Mucosa of rectum (tissue), 2 donors: Measurements from ENCODE around the gene CENPA.
"Not testable (repeated sequence)": the region's sequence is repeated elsewhere in the genome, so short reads cannot be mapped to it uniquely, and the experiment has no call there.

ENCODE experiments used
- H3K27ac ChIP-seq, 2 donors: one replicate each; pipeline ENCODE4 v1.7.0; 2013; ENCODE audit warnings: inconsistent platforms in 2 of 2, low read depth in 2 of 2, low read length in 2 of 2
- H3K27me3 ChIP-seq, 2 donors: one replicate each; pipeline ENCODE4 v1.7.0; 2013; ENCODE audit warnings: low read length in 2 of 2; ENCODE audit not compliant: control insufficient read depth in 2 of 2, insufficient read depth in 2 of 2
- H3K36me3 ChIP-seq, 2 donors: one replicate each; pipeline ENCODE4 v1.7.0; 2013; ENCODE audit warnings: low read length in 2 of 2; ENCODE audit not compliant: control insufficient read depth in 2 of 2, insufficient read depth in 2 of 2
- H3K4me1 ChIP-seq, 2 donors: one replicate each; pipeline ENCODE4 v1.7.0; 2013; ENCODE audit warnings: low read length in 2 of 2, mild to moderate bottlenecking in 1 of 2; ENCODE audit not compliant: control insufficient read depth in 2 of 2, insufficient read depth in 2 of 2
- H3K4me3 ChIP-seq, 2 donors: one replicate each; pipeline ENCODE4 v1.7.0; 2013; ENCODE audit warnings: low read length in 2 of 2
- H3K9ac ChIP-seq, 2 donors: one replicate each; pipeline ENCODE4 v1.7.0; 2013; ENCODE audit warnings: low read length in 2 of 2, low read depth in 1 of 2, mild to moderate bottlenecking in 1 of 2
- H3K9me3 ChIP-seq, 2 donors: one replicate each; pipeline ENCODE4 v1.7.0; 2013; ENCODE audit warnings: low read length in 2 of 2; ENCODE audit not compliant: control insufficient read depth in 2 of 2
- donor health status: healthy.
- donor health status: Normal muscosa, but diverticular disease.

CENPA gene

DNA sequence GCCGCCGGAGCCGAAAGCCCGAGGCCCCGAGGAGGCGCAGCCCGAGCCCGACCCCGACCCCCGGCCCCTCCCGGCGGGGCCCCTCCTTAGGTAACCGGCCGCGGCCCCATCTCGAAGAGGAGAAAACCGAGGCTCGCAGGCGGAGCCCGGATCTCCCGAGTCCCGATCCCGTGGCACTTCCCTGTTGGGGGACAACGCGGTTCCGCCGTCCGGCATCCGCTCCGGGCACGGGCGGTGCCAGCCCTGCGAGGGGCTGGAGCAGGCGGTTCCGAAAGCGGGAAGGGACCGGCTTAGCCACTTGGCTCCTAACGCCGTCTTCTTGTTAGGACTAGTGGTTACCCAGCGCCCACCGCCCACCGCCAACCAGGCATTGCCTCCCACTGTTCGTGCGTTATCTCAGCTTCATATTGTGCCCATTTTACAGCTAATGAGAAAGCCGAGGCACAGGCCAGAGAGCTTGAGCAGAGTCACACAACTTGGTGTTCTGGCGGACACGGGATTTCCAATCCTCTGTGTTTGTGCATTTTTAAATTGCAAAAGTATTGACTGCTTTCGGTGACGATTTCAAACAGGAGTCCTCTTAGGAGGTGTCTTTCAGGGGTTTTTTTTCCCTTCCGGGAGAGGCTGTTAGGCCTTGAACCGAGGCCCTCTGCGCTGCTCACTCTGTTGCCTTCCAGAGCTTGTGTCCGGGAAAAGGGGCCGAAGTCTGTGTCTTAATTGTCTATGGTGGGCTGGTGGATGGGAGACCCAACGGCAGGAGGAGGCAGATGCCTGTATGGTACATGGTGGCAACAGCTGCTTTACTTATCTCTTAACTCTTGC, 562 bp downstream of the CENPA start:
- Histone ChIP-seq H3K4me1 (peaks cover 8 to 14% of the 10 kb centered on the region in 2 donors), H3K4me3 (peak overlapping the region; percentile 70 to 78), H3K27me3 (no peaks in the 10 kb centered on the region), H3K36me3 (no peaks in the 10 kb centered on the region), H3K27ac (no peak overlapping the region), H3K9ac (peak overlapping the region; percentile 24 to 65), H3K9me3 (no peaks in the 10 kb centered on the region)

- H3K27me3 ChIP-seq = no peaks in the 10 kb centered on the region
- H3K9me3 ChIP-seq = no peaks in the 10 kb centered on the region
- no peak overlapping the region for H3K9ac ChIP-seq
- H3K36me3 ChIP-seq = peaks cover 0 to 4% of the 10 kb centered on the region in 2 donors
- no peaks in the 10 kb centered on the region for H3K4me1 ChIP-seq
- no peak overlapping the region for H3K4me3 ChIP-seq
- no peak overlapping the region for H3K27ac ChIP-seq
Observed at GRCh38 chr2:26792720-26793119, 6.9 kb downstream of the CENPA start.

DNA sequence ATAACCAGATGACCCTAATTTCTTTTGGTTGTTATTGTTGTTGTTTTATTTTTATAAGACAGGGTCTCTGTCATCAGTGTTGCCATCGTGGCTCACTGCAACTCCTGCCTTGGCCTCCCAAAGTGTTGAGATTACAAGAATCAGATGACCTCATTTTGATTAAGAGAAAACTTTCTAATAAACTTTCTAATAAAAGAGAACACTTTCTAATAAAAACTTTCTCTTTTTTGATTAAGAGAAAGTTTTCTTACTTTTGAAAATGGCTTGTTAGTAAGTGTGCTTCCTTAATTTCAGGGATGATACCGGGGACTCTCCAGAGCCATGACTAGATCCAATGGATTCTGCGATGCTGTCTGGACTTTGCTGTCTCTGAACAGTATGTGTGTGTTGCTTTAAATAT, 7.7 kb downstream of the CENPA start:
- Histone ChIP-seq H3K4me3 (no peak overlapping the region), H3K4me1 (no peaks in the 10 kb centered on the region)

GRCh38 chr2:26795135-26795534, 9.3 kb downstream of the CENPA start:
- H3K36me3 ChIP-seq, H3K27ac ChIP-seq, H3K9ac ChIP-seq, H3K4me3 ChIP-seq, H3K9me3 ChIP-seq, H3K27me3 ChIP-seq, H3K4me1 ChIP-seq: not testable (repeated sequence)

More for the DNA sequence above, 7.7 kb downstream of the CENPA start:
- H3K27me3 ChIP-seq = no peaks in the 10 kb centered on the region
- peaks cover 0 to 4% of the 10 kb centered on the region in 2 donors for H3K36me3 ChIP-seq
- no peak overlapping the region for H3K9ac ChIP-seq
- no peaks in the 10 kb centered on the region for H3K9me3 ChIP-seq
- no peak overlapping the region for H3K27ac ChIP-seq

DNA sequence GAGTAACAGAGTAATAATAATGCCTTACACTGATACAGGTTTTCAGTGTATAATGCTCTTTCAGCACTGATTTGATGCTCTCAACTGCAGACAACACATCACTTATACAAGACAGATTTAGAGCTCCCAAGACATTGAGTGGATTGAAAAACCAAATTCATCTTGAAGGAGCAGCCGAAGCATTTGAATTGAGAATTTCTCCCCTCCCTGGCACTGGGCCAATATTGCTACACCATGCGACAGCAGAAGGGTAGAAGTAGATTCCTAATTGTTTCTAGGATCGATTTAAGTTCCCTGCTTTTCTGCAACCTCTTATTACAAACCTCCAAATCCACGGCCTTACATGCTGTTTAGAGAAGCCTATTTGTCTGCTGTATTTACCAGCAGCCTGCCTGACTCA, 15.5 kb downstream of the CENPA start:
- H3K9ac ChIP-seq = no peak overlapping the region
- H3K4me1 ChIP-seq = no peaks in the 10 kb centered on the region
- H3K36me3 ChIP-seq = no peaks in the 10 kb centered on the region
- no peaks in the 10 kb centered on the region for H3K9me3 ChIP-seq
- no peaks in the 10 kb centered on the region for H3K27me3 ChIP-seq
- no peak overlapping the region for H3K27ac ChIP-seq
- no peak overlapping the region for H3K4me3 ChIP-seq

- no peaks in the 10 kb centered on the region for H3K9me3 ChIP-seq
- H3K9ac ChIP-seq = no peak overlapping the region
- no peaks in the 10 kb centered on the region for H3K4me1 ChIP-seq
- H3K4me3 ChIP-seq = no peak overlapping the region
- no peak overlapping the region for H3K27ac ChIP-seq
- no peaks in the 10 kb centered on the region for H3K36me3 ChIP-seq
- H3K27me3 ChIP-seq = no peaks in the 10 kb centered on the region
Observed at GRCh38 chr2:26801796-26802195, 15.9 kb downstream of the CENPA start.

GRCh38 chr2:26805241-26805676, 19.4 kb downstream of the CENPA start:
- H3K27ac ChIP-seq = no peak overlapping the region
- no peaks in the 10 kb centered on the region for H3K9me3 ChIP-seq
- H3K4me3 ChIP-seq = no peak overlapping the region
- no peaks in the 10 kb centered on the region for H3K4me1 ChIP-seq
- no peaks in the 10 kb centered on the region for H3K36me3 ChIP-seq
- H3K27me3 ChIP-seq = no peaks in the 10 kb centered on the region
- no peak overlapping the region for H3K9ac ChIP-seq

- H3K4me3 ChIP-seq = no peak overlapping the region
- H3K9me3 ChIP-seq = no peaks in the 10 kb centered on the region
- H3K27me3 ChIP-seq = no peaks in the 10 kb centered on the region
- H3K27ac ChIP-seq = no peak overlapping the region
- no peaks in the 10 kb centered on the region for H3K36me3 ChIP-seq
- H3K9ac ChIP-seq = no peak overlapping the region
- no peaks in the 10 kb centered on the region for H3K4me1 ChIP-seq
Observed at GRCh38 chr2:26807788-26808460, 22.1 kb downstream of the CENPA start.

DNA sequence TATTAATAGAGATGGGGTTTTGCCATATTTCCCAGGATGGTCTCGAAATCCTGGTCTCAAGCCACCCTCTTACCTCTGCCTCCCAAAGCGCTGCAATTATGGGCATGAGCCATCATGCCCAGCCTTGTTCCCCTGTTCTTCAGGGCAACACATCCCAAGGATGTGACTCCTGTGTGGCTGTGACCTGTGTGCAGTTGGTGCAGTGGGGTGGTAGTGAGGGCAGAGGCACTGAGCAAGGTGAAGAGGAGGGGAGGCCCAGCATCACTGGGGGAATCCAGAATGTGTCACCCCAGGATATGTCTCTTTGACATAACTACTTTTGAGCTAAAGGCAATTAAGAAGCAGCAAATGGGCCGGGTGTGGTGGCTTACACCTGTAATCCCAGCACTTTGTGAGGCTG, 23.4 kb downstream of the CENPA start:
- Histone ChIP-seq H3K4me1 (no peaks in the 10 kb centered on the region), H3K4me3 (no peak overlapping the region), H3K36me3 (no peaks in the 10 kb centered on the region), H3K27ac (no peak overlapping the region), H3K9ac (no peak overlapping the region), H3K27me3 (no peaks in the 10 kb centered on the region), H3K9me3 (no peaks in the 10 kb centered on the region)

GRCh38 chr2:26809876-26810577, 24.2 kb downstream of the CENPA start:
- H3K9me3 ChIP-seq = no peaks in the 10 kb centered on the region
- H3K4me3 ChIP-seq = no peak overlapping the region
- no peaks in the 10 kb centered on the region for H3K27me3 ChIP-seq
- no peak overlapping the region for H3K27ac ChIP-seq
- no peaks in the 10 kb centered on the region for H3K36me3 ChIP-seq
- no peak overlapping the region for H3K9ac ChIP-seq
- H3K4me1 ChIP-seq = no peaks in the 10 kb centered on the region
